Stimulated activated CD8-positive, alpha-beta memory T cell treated with anti-CD3 and anti-CD28 coated beads, Interleukin-15, amount 100 ng/mL, for 24 hours (primary cell): Measurements from ENCODE around the gene GNB4.

ENCODE experiments used
- DNase-seq: peaks from one replicate; pipeline ENCODE4 v3.0.0-alpha.2; 2020; ENCODE audit warnings: low read depth

Gene GNB4

DNA sequence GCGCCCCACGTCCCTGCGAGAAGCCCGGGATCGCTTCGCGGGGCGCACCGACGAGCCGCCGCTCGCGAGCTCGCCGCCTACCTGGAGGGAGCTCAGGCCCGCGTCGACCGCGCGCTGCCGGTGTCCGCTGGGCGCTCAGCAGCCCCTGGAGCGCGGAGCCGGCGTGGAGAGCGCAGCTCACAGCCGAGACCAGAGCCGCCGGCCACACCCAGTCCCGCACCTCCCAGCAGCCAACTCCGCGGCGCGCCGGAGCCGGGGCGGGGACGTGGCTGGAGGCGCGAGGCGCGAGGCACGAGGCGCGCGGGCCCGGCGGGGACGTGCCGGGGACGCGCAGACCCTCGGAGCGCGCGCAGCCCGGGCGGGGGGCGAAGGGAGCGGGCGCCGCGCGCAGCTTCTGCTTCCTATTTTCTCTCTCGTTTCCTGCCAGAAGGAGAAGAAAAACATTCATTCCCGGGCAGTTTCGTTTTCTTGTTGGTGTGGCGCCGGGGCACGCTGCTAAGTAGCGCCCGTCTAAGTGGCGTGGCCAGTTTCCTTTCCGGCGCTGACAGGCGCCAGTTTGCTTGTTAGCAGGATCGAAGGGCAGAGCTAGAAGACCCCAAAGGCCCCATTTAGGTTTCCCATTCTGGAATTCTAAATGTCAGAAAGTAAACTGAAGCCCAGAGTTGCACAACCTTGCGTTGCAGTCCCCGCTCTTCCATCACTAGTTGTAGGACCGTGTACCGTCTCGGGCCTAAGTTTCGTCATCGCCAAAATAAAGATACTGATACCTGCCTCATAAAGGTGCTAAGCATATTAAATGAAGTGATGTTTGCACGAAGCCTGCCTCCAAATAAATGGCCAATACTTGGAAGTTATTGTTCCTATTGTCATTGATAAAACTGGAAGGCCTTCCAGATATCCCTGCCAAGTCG, at the start of gene GNB4:
GNB4 (minus strand) TSS at position 206 of the 911 bp plus-strand sequence. CDS start 25,270 bp downstream, outside the sequence.
- DNase-seq, result no peak

DNA sequence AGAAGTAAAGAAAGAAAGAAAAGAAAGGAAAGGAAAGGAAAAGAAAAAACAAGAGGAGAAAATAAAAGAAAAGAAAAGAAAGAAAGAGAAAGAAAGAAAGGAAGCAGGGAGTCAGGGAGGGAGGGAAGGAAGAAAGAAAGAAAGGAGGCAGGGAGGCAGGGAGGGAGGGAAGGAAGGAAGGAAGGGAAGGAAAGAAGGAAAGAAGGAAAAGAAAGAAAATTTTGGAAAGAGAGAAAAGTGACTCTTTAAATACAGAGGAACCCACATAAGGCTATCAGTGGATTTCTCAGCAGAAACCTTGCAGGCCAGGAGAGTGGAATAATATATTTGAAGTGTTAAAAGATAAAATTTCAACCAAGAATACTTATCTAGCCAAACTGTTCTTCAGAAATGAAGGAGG, 44.2 kb upstream of the GNB4 start:
- DNase-seq, result no peak

DNA sequence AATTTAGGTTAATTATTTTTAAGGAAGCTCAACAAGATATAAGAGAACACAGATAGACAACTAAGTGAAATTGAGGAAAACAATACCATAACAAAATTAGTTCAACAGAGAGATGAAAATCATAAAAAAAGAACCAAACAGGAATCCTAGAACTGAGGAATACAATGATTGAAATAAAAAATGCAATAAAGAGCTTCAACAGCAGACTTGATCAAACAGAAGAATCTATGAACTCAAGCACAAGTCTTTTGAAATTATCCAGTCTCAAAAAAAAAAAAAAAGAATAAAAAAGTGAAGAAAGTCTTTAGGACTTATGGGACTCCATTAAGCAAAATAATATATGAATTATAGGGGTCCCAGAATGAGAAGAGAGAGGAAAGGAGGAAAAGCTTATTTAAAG, 42.0 kb upstream of the GNB4 start:
- no peak for DNase-seq

DNA sequence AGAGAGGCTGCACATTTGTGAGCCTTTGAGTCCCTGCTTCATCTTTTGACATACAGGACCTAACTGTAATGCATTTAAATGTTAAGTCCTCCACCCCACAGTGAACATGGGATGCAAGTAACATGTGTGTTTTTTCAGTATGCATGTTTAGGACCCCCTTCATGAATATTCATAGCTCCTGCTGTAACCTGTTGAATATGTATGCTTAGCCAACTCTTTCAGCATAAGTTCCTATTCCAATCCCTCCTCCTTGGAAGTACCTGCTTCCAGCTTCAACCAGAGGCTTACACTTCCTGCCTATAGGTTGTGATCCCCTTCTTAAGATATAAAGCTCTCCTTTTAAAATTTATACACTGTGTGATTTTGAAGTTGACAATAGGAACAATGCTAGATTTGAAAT, 36.9 kb upstream of the GNB4 start:
- DNase-seq, result no peak

DNA sequence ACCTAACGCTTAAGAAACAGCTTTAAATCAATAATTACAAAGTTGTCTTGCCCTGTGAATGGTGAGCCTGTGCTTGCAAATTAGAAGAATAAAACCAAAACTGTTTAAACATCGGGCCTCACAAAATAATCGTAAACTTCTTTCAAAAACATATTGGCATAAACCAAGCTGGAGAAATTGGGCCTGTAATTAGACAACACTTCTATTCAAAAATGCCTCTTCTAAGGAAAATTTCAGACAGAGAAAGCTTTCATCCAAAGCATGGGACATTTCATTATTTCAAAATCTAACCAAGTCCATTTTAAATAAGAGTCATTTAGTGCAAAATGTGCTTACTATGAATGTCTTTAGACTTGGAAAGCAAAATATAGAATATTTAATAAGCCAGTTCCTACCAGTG, 35.5 kb upstream of the GNB4 start:
- no peak for DNase-seq

DNA sequence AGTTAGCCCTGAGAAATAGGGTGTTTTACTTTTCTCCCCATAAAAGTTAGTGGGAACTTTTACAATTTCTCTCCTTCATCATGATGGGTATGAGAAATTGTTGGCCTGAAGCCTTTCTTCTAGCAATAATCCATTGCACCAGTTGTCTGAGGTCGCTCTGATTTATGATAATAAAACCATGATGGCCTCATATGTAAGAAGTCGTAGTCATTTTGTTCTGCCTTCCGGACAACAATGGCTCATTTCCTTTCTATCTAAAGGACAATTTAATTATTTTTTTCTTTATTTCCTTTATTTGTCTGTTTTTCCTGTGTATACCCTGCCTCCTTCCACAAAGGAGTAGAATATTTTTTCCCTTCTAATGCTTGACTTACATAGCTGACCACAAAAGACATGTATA, 31.6 kb upstream of the GNB4 start:
- DNase-seq, result no peak

DNA sequence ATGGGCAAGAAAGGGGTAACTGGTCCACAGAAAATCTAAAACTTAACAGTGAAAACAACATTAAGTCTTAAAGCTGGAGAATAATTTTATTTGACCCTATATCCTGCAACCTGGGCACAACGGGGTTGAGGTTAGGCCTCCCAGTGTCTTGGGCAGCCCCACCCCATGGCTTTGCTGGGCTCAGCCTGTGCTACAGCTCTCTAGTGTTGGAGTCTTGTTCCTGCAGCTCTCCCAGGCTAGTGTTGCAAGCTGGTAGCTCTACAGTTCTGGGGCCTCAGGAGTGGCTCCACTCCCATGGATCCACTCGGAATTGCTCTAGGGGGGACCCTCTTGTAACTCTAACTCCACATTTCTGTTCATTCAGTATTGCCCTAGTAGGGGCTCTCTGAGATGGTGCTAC, 24.9 kb upstream of the GNB4 start:
- DNase-seq, result no peak

DNA sequence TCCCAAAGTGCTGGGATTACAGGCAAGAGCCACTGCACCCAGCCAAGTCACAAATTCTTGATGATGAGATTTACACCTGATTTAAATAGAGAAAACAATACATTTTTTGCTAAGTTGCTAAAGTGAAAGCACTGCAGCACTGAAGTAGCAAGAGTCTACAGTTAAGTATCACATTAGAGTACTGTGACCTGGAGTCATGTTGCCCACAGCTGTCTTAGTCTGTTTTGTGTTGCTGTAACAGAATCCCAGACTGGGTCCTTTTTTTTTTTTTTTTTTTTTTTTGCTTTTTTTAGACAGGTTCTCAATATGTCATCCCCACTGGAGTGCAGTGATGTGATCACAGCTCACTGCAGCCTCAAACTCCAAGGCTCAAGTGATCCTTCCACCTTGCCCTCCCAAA, 23.2 kb upstream of the GNB4 start:
- no peak for DNase-seq

DNA sequence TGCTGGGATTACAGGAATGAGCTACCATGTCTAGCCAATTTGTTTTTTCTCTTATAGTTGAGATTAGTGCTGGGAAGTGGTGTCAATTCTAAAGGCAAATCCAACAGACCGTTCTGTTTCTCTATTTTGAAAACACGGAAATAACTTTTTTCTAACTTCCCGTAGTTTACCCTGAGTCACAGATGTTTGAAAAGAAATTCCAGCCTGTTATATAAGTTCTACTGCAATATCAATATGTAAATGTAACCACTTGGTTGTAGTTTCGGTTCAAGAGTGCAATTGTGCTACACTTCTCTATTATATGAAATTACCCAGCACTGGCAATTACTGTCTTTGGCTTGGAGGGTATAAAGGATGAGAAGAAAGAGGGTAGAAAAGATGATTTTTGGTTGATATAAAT, 22.3 kb upstream of the GNB4 start:
- no peak for DNase-seq

DNA sequence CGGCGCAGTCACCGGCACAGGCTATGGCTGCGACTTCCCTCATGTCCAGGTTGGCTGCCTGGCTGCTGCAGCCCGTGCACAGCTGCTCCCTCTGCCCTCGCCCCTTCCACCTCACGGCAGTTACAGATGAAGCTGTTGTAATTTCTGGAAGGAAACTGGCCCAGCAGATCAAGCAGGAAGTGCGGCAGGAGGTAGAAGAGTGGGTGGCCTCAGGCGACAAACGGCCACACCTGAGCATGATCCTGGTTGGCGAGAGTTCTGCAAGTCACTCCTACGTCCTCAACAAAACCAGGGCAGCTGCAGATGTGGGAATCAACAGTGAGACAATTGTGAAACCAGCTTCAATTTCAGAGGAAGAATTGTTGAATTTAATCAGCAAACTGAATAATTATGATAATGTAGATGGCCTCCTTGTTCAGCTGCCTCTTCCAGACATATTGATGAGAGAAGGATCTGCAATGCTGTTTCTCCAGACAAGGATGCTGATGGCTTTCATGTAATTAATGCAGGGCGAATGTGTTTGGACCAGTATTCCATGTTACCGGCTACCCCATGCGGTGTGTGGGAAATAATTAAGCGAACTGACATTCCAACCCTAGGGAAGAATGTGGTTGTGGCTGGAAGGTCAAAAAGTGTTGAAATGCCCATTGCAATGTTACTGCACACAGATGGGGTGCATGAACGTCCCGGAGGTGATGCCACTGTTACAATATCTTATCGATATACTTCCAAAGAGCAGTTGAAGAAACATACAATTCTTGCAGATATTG, 13.2 kb upstream of the GNB4 start:
- no peak for DNase-seq

DNA sequence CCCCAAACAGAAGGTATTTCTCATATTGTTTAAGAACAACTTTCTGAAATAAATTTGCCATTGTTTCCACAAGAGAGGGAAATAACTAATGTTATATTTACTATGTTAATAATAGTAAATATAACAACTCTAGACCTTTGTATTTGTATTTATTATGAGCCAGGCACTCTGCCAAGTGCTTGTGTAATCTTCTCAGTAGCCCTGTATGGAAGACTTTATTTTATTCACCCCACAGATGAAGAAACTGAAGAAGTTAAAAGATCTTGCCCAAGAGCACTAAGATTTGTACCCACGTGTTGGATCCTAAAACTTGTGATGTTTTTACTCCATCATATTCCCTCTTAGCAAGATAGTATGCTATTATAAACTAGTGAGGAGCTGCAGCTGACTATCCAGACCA, 12.0 kb upstream of the GNB4 start:
- no peak for DNase-seq

DNA sequence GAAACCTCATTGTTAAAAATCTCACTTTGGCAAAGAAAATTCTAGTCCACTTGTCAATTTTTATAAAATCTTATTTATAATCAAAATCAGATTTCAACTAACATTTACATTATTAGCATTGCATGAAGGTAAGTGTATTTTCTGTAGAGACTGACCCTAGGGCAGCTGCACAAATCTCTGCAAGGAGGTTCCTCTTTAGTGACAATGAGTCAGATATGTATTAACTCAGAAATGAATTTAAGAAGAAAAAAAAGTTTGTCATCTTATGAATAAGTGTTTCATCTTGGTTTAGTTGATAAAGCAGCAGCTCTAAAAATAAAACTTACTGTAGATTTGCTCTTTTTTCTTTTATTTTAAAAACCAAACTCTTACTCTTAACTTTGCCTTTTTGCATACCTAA, 9.0 kb upstream of the GNB4 start:
- DNase-seq, result no peak

DNA sequence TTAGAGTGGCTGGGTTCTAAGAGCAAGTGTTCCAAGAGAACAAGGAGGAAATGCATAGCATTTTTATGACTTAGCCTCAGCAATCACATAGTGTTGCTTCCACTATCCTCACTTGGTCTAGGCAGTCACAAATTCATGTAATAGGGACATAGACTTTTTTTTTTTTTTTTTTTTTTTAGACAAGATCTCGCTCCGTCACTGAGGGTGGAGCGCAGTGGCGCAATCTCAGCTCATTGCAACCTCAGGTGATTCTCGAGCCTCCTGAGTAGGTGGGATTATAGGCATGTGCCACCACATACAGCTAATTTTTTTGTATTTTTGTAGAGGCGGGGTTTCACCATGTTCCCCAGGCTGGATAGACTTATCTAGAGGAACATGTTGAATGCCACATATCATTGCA, 4.7 kb upstream of the GNB4 start:
- no peak for DNase-seq

DNA sequence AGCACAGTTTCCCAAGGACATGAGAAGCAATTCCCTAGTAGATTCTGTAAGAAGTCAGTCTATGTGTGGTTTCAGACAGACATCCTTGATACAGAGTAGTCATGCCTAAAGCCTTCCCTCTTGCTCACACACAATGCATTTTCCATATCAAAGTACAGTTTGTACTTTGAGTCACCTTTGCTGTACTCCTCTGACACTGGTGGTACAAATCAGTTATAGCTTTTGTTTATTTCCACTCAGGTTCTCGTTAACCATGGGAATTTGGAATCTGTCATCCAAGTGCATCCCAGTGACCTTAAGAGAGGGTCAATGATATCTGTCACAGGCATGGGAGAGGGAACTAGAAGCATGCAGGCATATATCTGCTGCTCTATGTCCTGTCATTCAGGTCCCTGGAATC, 3.6 kb upstream of the GNB4 start:
- DNase-seq, result no peak

DNA sequence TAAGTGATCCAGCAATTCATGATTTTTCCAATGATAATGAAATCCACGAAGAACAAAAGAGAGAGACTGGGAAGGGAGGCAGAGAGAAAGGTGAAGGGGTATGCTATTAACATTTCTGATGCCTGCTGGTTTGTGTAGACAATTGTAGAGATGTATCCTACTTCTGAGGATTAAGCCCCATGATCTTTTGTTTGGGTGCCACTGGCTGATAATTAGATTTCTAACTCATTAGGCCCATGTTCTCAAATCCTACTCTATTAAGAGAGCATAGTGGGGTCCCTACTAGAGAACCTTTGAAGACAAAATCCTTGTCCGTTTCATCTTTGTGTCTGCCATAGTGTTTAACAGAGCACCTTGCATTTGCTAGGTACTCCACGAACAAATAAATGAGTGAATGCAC, 2.7 kb upstream of the GNB4 start:
- DNase-seq, result no peak

DNA sequence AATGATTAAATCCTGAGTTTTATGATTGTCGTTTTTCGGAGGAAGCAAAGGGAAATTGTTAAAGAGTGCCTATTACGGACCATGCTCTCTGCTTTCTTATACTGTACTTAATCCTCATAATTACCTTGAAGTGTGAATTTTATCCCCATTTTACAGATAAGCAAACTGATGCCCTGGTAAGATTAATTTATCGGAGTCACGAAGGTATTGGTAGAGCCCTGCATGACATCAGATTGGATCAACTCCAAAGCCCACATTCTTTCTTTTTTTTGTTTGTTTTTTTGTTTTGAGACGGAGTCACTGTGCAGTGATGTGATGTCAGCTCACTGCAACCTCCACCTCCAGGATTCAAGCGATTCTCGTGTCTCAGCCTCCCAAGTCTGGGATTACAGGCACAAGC, 1.6 kb upstream of the GNB4 start:
- no peak for DNase-seq

DNA sequence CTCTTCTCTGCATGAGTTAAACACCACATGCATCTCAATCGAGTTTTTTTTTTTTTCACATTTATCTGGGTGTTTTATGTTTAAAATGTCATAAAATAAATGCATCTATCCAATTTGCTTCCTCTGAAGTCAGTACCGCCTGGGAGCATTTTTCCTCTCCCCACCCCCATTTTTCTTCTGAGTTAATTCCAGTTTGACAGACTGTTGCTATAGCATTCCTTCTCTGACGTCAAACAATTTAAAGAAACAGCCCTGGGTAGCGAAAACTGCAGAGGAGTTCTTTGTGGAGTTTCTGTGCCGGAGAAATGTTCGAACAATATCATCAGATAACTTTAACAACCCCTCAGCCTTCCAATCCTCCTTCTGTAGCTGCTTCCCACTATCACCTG, 900 bp upstream of the GNB4 start:
- DNase-seq, result no peak

DNA sequence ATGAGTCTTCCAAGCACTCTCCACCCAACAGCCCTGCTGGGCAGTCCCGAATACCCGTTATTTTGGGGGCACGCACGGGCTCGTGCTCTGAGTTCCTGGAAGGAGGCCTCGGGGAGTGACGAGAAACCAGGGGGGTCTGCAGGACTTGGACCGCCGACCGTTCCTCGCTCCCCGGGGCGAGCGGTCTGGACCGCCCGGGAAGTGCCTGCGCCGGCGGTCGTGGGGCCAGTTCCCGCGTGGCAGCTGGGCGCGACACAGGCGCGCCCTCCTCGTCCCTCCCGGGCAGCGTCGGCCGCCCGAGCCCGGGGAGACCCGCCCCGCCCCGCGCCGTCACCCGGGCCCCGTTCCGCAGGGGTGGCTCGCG, 387 bp downstream of the GNB4 start:
- no peak for DNase-seq

DNA sequence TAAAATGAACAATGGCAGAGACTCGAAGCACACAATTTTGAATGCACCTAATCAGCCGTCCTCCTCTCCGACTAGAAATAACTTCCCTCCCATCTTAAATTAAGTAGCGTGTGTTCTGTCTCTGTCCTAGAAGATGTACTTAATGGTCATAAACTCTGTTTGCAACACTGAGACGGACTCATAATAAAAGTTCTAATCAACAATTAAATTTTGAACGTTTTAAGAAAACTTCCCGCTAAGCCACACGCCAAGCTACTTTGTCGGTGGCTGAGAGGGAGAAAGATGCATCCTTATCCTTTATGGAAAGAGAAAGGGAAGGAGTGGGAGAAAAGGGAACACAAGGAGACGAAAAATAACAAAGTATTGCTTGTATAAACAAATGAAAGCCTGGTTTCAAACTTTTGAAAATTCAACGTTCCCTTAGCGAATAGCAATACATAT, 989 bp downstream of the GNB4 start:
- no peak for DNase-seq

DNA sequence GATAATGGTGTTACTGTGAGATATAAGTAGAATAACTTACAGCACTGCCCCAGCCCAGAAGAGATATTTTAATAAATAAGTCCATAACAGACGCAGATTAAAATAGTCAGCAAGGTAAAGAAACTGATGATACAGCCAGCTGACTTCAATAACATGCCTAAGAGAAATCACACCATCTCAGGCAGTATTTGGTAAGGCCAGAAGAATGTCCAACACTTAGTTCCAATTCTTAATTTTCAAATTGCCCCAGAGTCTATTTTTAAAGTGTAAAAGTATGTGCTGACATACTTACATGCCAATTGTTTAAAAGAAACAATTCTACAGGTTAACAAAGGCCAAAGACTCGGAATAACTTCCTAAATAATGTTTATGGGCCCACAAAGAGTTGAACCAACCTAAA, 1.6 kb downstream of the GNB4 start:
- no peak for DNase-seq

DNA sequence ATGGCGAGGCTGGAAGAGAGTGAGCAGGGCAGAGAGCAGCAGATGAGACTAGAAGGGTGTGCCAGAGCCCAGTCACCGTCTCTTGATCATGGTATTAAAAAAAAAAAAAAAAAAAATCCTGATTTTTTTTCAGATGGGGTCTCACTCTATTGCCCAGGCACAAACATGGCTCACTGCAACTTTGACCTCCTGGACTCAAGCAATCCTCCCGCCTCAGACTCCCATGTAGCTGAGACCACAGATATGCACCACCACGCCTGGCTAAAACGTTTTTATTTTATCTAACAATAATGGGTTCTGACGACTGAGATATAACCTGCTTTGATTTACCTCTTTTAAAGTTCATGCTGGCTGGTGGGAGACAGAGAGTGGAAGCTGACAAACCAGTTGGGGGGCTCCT, 4.0 kb downstream of the GNB4 start:
- no peak for DNase-seq

DNA sequence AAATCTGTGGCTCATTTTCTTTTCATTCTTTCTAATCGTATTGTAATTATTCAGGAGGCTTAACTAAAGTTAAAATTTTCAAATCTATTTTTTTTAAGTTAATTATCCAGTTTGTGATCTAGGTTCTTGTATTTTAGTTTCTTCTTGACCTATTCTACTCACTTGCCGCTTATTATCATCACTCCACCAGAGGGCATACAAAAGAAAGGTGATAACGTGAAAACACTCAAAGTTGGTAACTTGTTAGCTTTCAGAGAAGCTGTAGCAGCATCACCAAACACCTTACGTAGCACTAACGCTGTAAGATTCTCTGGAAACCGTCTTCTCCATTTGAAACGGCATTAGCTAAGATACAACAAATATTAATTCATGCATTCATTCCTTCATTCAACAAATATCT, 4.8 kb downstream of the GNB4 start:
- DNase-seq, result no peak

DNA sequence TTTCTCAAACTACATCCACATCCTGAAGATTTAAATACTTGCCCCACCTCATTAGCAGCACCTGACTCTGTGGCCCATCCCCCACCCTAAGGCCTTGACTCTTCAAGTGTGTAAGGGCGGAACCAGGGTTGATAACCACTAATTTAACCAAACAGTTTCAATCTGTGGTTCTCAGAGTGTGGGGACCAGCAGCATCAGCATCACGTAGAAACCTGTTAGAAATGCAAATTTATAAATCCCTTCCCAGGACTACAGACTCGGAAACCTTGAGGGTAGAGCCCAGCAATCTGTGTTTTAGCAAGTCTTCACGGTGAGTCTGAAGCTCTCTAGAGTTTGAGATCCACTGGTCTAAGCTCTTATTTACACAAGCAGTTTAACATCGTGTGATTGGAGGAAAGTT, 12.4 kb downstream of the GNB4 start:
- no peak for DNase-seq

DNA sequence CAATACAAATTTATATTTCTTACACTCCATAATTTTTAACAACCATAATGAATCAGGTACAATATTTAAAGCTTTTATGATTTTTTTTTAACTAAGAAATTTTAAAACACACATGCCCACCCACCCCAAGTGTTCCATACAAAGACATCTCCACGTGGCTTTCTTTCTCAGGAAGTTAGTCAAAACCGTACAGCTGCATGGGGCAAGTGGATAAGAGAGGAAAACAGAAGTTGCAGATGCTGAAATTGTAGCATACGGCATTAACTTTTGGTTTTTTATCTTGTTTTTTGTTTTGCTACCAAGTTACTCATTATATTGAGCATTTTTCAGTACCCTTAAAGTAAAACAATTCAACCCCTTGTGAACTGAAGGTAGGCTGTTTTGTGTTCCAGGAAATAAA, 14.8 kb downstream of the GNB4 start:
- DNase-seq, result no peak
